ENCODE data around the gene VNN1.
"Not testable (repeated sequence)": the region's sequence is repeated elsewhere in the genome, so short reads cannot be mapped to it uniquely, and the experiment has no call there.

The VNN1 gene

DNA sequence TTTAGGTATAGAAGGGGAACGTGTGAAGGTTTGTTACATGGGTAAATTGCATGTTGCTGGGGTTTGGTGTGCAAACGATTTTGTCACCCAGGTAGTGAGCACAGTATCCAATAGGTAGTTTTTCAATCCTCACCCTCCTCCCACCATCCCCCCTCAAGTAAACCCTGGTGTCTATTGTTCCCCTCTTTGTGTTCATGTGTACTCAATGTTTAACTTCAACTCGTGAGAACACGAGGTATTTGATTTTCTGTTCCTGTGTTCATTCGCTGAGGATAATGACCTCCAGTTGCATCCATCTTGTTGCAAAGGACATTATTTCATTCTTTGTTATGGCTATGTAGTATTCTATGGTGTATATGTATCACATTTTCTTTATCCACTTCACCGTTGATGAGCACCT lies 11.6 kb upstream of the VNN1 start:
- no peak for DNase-seq (ENCODE audit: low read depth)

GRCh38 chr6:132719736-132720448 lies 6.0 kb upstream of the VNN1 start:
- no peak for DNase-seq (ENCODE audit: low read depth)

GRCh38 chr6:132715881-132716637 lies 2.2 kb upstream of the VNN1 start:
- no peak for DNase-seq (ENCODE audit: low read depth)

DNA sequence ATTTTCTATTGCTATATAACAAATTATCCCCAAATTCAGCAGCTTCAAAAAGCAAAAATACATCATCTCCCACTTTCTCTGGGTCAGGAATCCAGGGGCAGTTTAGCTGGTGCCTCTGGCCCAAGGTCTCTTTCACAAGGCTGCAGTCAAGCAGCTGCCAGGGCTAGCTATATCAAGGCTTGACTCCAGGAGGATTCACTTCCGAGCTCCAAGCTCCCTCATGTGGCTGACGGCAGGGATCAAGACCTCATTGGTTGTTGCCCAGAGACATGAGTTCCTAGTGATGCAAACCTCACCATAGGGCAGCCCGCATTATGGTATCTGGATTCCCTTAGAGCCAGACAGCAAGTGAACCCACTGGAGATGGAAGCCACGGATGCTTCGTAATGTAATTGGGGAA lies 1.3 kb upstream of the VNN1 start:
- no peak for DNase-seq (ENCODE audit: low read depth)

DNA sequence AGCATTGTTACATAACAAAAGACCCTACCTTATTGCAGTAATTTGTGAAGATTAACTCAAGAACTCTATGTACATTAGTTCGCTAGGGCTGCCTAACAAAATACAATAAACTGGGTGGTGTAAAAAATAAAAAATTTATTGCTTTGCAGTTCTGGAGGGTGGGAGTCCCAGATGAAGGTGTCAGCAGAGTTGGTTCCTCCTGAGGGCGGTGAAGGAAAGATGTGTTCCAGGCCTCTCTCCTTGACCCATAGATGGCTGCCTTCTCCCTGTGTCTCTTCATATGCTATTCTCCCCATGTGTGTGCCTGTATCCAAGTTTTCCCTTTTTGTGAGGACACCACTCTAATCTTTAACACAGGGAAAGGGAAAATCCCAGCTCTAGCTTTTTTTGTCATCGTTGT lies 305 bp upstream of the VNN1 start:
- no peak for DNase-seq (ENCODE audit: low read depth)

GRCh38 chr6:132712366-132712765 lies 1.5 kb downstream of the VNN1 start:
- DNase-seq (ENCODE audit: low read depth), result no peak

DNA sequence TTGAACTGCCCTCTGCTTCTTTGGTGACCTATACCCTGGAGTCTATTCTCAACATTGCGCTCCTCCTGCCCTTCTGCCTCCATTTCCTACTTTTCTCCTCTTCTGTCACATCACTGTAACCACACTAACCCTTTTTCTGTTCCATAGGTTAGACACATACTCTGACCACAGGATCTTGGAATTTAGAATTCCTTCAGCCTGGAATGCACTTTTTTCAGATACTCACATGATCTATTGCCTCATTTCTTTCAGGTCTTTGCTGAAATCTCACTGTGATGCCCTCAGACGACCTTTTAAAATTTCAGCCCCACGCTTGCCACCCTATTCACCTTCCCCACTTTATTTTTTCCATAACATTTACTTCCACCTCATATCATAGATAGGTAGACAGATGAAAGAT lies 5.1 kb downstream of the VNN1 start:
- DNase-seq (ENCODE audit: low read depth), result no peak

GRCh38 chr6:132708002-132708401 lies 5.9 kb downstream of the VNN1 start:
- DNase-seq (ENCODE audit: low read depth), result no peak

DNA sequence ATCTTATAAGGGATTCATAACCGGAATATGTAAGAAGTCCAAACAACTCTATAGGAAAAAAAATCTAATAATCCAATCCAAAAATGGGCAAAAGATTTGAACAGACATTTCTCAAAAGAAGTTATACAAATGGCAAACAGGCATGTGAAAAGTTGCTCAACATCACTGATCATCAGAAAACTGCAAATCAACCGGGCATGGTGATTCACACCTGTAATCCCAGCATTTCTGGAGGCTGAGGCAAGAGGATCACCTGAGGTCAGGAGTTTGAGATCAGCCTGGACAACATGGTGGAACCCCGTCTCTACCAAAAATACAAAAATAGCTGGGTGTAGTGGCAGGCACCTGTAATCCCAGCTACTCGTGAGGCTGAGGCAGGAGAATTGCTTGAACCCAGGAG lies 7.1 kb downstream of the VNN1 start:
- not testable (repeated sequence) for DNase-seq (ENCODE audit: low read depth)

GRCh38 chr6:132703936-132704335 lies 9.9 kb downstream of the VNN1 start:
- no peak for DNase-seq (ENCODE audit: low read depth)

- DNase-seq (ENCODE audit: low read depth), result no peak
Observed at GRCh38 chr6:132698608-132699007, 15.2 kb downstream of the VNN1 start.

- no peak for DNase-seq (ENCODE audit: low read depth)
Observed at GRCh38 chr6:132695773-132696172, 18.1 kb downstream of the VNN1 start.

DNA sequence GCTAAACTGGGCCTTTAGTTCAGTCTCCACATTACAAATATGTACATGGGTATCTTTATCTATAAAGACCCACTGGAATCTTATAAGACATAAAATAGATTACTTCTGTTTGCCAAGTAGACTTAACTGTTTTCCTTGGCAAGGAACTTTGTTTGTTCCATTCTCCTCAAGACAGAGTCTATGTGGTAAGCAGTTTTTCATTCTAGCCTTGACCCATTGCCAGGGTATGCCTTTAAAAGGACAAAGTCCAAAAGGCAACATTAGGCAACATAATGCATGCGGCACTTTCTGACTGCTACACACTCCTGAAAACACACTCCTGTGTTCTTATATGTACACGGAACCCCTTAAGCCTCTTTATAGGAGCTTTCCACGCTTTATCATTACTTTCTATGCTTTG lies 20.4 kb downstream of the VNN1 start:
- no peak for DNase-seq (ENCODE audit: low read depth)

DNA sequence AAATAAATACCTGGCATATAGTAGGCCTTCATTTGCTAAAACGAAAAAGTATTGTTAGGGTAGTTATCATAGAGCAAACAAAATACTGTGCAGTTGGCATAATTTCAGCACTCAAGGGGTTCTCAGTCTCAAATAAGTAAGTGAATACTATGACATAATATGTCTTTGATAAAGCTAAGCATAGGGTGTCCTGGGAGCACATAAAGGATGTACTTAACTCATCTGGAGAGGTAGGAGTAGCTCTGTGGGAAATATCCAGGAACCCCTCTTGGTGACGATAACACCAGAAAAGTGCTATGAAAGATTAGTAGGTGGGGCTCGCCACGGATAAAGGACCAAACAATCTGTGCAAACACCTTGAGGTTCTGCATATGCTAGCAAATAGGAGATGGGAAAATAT lies 23.2 kb downstream of the VNN1 start:
- no peak for DNase-seq (ENCODE audit: low read depth)

GRCh38 chr6:132687306-132687705 lies 26.5 kb downstream of the VNN1 start:
- no peak for DNase-seq (ENCODE audit: low read depth)

DNA sequence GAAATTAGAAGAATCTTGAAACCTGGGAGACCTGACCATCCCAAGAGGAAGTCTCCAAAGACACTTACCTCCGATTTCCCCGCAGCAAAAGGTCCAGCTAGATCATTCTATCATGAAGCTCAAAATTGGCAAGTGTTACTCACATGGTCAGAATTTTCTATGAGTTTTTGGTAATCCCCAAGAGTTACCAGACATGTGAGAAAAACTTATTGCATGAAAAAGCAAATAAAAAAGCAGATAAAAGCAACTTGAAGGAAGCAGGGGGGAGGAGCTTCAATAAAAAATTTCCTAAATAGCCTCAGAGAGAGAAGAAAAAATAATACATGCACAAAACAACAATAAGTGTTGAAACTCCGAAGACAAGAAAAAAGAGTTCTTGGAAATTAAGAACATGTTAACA lies 27.3 kb downstream of the VNN1 start:
- no peak for DNase-seq (ENCODE audit: low read depth)

GRCh38 chr6:132685009-132685408 lies 28.8 kb downstream of the VNN1 start:
- DNase-seq (ENCODE audit: low read depth), result no peak

DNA sequence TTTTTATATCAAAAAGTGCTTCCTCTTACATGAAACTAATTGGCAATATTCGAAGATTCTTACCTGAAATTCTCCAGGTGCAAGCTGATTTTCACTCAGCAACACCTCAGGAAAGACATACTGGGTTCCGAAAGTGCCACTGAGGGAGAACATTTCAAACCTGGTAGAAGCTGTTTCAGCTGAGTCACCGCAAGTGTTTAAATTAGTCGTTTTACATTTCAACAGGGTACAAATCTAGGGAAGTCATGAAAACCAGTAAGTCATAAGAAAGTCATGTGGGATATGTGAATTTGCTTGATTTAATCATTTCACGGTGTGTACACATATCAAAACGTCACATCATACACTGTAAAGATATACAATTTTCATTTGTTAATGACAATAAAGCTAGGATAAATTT lies 29.6 kb downstream of the VNN1 start:
- no peak for DNase-seq (ENCODE audit: low read depth)

- DNase-seq (ENCODE audit: low read depth), result no peak
Observed at GRCh38 chr6:132683543-132683942, 30.3 kb downstream of the VNN1 start.

GRCh38 chr6:132679094-132679493 lies 34.8 kb downstream of the VNN1 start:
- DNase-seq (ENCODE audit: low read depth), result not testable (repeated sequence)

DNA sequence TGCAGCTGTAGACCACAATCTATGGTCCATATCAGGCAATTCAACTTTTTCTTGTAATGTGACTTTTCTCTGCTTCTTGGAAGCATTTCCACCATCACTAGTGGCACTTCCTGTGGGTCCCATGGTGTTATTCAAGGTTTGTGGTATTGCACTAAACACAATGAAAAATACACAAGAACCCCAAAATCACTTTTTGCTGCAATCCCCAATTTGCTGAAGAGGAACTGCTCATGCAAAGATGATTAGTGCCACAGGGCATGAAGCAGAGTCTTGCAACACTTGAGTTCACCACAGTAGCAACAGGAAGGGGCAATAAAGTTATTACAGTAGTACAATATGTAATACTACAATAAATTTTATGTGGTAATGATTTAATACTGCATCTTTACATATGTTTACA lies 38.1 kb downstream of the VNN1 start:
- DNase-seq (ENCODE audit: low read depth), result no peak

DNA sequence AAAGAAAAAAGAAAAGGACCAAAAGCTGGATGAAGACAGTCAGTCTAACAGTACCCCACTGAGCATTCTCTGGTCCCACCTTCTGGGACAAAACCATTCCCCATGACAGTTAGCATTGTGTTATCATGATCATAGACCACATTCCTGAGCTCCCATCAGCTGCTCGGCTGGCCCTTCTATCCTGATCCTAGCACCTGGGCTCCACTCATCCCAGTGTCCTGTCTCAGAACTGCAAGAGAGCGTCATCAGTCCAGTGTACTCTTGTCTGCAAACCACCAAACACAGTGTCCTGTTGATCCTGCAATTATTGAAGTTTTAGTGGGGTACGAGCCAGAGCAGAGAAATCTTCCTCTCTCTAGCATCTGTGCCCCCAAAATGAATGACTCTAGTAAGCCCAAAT lies 38.9 kb downstream of the VNN1 start:
- no peak for DNase-seq (ENCODE audit: low read depth)

- no peak for DNase-seq (ENCODE audit: low read depth)
Observed at GRCh38 chr6:132673376-132674094, 40.3 kb downstream of the VNN1 start.
